Measurements from ENCODE around the gene C19orf81.

The C19orf81 gene

GRCh38 chr19:50626011-50626410 is 23.2 kb upstream of the C19orf81 start:
- POLR2A ChIA-PET = no interaction called here
- Histone ChIP-seq H3K4me3 (ENCODE audit: low read depth, low read length) (no peak overlapping the region), H3K4me1 (ENCODE audit: control insufficient read depth, insufficient read depth, low read length) (no peaks in the 10 kb centered on the region), H3K27ac (ENCODE audit: extremely low read depth, low read depth, low read length) (no peak overlapping the region), H3K9me3 (ENCODE audit: control insufficient read depth, insufficient read depth, low read depth, low read length) (no peaks in the 10 kb centered on the region), H3K36me3 (ENCODE audit: control insufficient read depth in 2 of 2, insufficient read depth in 1 of 2, low read length in 2 of 2) (no peaks in the 10 kb centered on the region)
- no peak for TF ChIP-seq PATZ1 (tag by site-specific recombination; IDR thresholded peaks at IDR 0.05)
- peak; percentile 53 for TF ChIP-seq PRDM1 (tag by site-specific recombination; IDR thresholded peaks at IDR 0.05)
- CTCF ChIA-PET = no interaction called here

DNA sequence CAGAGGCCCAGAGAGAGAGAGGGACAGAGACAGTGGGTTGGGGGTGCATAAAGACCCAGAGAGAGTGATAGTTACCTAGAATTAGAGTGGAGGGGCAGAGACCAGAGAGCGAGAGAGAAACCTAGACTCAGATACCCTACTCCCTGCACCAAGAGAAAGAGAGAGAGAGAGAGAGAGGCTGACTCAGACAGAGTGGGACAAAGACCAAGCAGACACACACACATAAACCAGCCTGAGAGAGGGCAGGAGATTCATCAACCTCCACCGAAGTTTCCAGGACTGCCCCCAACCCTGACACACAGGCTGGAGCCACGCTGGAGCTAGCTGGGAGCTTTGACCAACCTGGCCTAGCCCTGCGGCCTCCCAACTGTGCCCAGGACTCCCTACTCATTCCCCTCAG is 22.4 kb upstream of the C19orf81 start:
- TF ChIP-seq ZNF510 (tag by site-specific recombination; IDR thresholded peaks at IDR 0.05; ENCODE audit: insufficient replicate concordance) (no peak), ZNF596 (tag by site-specific recombination; IDR thresholded peaks at IDR 0.05) (peak; percentile 5; the same call in 1 of the 2 replicates), ZIC2 (tag by site-specific recombination; IDR thresholded peaks at IDR 0.05) (0 out of 2 replicates have a peak, but pooled peaks have one; percentile 11)
- ChIA-PET CTCF (no interaction called here), POLR2A (no interaction called here)
- Histone ChIP-seq H3K4me3 (ENCODE audit: low read depth, low read length) (no peak overlapping the region), H3K9me3 (ENCODE audit: control insufficient read depth, insufficient read depth, low read depth, low read length) (no peaks in the 10 kb centered on the region), H3K4me1 (ENCODE audit: control insufficient read depth, insufficient read depth, low read length) (no peaks in the 10 kb centered on the region), H3K36me3 (ENCODE audit: control insufficient read depth in 2 of 2, insufficient read depth in 1 of 2, low read length in 2 of 2) (no peaks in the 10 kb centered on the region), H3K27ac (ENCODE audit: extremely low read depth, low read depth, low read length) (no peak overlapping the region)

DNA sequence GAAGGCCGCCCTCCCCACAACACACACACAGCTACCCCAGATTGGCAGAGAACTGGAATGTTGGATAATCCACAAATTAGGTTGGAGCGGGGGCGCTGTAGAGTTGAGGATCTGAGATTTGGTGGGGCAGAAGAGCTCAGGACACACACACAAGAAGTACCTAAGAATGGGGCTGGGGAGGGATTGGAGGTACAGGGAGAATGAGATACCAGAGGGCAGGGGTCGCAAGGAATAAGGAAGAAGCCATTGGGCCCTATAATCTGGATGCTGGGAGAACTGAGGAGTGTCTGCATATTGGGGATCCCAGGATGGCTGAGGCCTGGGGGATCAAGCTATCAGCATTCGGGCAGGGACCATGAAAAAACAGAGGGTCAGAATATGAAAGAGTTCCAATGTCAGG is 21.1 kb upstream of the C19orf81 start:
- H3K9me3 ChIP-seq (ENCODE audit: control insufficient read depth, insufficient read depth, low read depth, low read length) = no peaks in the 10 kb centered on the region
- POLR2A ChIA-PET = interaction anchor here (0.7 kb wide), 1 partner anchor 29 kb away, joined by 3 read pairs; no protein-coding TSS in a partner anchor
- H3K27ac ChIP-seq (ENCODE audit: extremely low read depth, low read depth, low read length) = no peak overlapping the region
- no peaks in the 10 kb centered on the region for H3K36me3 ChIP-seq (ENCODE audit: control insufficient read depth in 2 of 2, insufficient read depth in 1 of 2, low read length in 2 of 2)
- H3K4me3 ChIP-seq (ENCODE audit: low read depth, low read length) = no peak overlapping the region
- TF ChIP-seq ZNF121 (tag by site-specific recombination; IDR thresholded peaks at IDR 0.05) (no peak), BCL6B (tag by site-specific recombination; IDR thresholded peaks at IDR 0.05) (no peak)
- CTCF ChIA-PET = interaction anchor here (0.7 to 1.1 kb wide), 4 partner anchors 14 to 466 kb away, joined by 3 read pairs; no protein-coding TSS in a partner anchor
- no peaks in the 10 kb centered on the region for H3K4me1 ChIP-seq (ENCODE audit: control insufficient read depth, insufficient read depth, low read length)

DNA sequence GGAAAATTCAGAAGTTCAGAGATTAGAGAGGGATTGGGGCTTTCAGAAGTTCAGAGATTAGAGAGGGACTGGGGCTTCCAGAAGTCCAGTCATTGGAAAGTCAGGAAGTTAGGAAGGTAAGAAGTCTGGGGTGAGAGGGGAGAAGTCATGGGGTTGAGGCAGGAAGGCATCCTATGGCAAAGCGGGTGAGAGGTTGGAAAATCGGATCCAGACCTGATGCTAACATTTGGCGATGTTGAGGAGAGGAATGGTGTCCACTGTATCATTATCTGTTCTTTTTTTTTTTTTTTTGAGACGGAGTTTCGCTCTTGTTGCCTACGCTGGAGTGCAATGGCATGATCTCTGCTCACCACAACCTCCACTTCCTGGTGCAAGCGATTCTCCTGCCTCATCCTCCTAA is 20.7 kb upstream of the C19orf81 start:
- ChIA-PET POLR2A (no interaction called here), CTCF (interaction anchor here (0.6 to 1.0 kb wide), 3 partner anchors 72 to 466 kb away, joined by 3 read pairs; no protein-coding TSS in a partner anchor)
- no peaks in the 10 kb centered on the region for H3K9me3 ChIP-seq (ENCODE audit: control insufficient read depth, insufficient read depth, low read depth, low read length)

More for the DNA sequence above, 20.7 kb upstream of the C19orf81 start:
- H3K4me1 ChIP-seq (ENCODE audit: control insufficient read depth, insufficient read depth, low read length) = no peaks in the 10 kb centered on the region
- TF ChIP-seq ZXDB (tag by site-specific recombination; IDR thresholded peaks at IDR 0.05) = no peak
- no peak for TF ChIP-seq ZBTB7A (tag by site-specific recombination; IDR thresholded peaks at IDR 0.05; ENCODE audit: low read depth)
- TF ChIP-seq, protein P1, sequence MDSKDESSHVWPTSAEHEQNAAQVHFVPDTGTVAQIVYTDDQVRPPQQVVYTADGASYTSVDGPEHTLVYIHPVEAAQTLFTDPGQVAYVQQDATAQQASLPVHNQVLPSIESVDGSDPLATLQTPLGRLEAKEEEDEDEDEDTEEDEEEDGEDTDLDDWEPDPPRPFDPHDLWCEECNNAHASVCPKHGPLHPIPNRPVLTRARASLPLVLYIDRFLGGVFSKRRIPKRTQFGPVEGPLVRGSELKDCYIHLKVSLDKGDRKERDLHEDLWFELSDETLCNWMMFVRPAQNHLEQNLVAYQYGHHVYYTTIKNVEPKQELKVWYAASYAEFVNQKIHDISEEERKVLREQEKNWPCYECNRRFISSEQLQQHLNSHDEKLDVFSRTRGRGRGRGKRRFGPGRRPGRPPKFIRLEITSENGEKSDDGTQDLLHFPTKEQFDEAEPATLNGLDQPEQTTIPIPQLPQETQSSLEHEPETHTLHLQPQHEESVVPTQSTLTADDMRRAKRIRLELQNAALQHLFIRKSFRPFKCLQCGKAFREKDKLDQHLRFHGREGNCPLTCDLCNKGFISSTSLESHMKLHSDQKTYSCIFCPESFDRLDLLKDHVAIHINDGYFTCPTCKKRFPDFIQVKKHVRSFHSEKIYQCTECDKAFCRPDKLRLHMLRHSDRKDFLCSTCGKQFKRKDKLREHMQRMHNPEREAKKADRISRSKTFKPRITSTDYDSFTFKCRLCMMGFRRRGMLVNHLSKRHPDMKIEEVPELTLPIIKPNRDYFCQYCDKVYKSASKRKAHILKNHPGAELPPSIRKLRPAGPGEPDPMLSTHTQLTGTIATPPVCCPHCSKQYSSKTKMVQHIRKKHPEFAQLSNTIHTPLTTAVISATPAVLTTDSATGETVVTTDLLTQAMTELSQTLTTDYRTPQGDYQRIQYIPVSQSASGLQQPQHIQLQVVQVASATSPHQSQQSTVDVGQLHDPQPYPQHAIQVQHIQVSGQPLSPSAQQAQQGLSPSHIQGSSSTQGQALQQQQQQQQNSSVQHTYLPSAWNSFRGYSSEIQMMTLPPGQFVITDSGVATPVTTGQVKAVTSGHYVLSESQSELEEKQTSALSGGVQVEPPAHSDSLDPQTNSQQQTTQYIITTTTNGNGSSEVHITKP (tag by site-specific recombination; IDR thresholded peaks at IDR 0.05) = peak; percentile 66
- no peak overlapping the region for H3K27ac ChIP-seq (ENCODE audit: extremely low read depth, low read depth, low read length)
- no peaks in the 10 kb centered on the region for H3K36me3 ChIP-seq (ENCODE audit: control insufficient read depth in 2 of 2, insufficient read depth in 1 of 2, low read length in 2 of 2)
- H3K4me3 ChIP-seq (ENCODE audit: low read depth, low read length) = no peak overlapping the region
